ENCODE data around the gene AGAP1.

DNA sequence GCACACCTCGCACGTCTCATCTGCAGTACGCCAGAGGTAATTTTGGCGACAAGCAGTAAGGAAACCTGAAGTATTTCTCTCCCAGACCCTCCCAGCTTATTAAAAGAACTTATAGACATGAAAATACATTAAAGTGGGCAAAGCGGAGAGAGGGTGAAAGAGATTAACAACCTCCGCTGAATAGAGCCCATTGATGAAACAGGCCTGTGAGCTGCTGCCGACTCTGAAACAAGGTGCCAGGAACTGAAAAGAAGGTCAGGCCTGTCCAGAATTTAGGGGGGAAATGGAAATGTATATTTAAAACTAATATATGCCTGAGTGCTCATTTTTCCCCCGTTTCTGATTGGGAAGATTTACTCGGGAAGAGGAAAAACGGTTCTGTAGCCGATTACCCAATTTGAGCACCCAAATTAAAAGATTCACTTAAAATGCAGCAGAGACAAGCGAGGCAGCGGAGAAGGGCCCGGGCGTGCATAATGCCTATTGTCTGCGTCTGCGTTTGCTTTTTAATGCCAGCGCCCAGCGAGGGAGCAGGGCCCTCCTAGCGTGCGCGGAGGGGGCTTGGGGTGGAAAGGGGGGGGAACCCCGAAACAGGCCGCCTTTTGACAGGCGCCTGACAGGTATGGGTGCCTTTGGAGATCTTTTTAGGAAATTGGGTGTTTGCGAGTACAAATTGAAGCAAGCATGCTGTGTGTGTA is 358.1 kb downstream of the AGAP1 start:
- TF ChIP-seq POLR2AphosphoS5 (IDR thresholded peaks at IDR 0.05; ENCODE audit: low read depth, low read length) (no peak), POLR2A (IDR thresholded peaks at IDR 0.05; ENCODE audit: low read depth, low read length) (no peak)

Data from GM12892 (cell line).